Vagina (tissue), 2 donors: Measurements from ENCODE around the gene KLRC1.
"Not testable (repeated sequence)": the region's sequence is repeated elsewhere in the genome, so short reads cannot be mapped to it uniquely, and the experiment has no call there.

Experiments used
- POLR2AphosphoS5 ChIP-seq, 2 donors: sonication (generic); formaldehyde crosslinking; IDR thresholded peaks; one replicate each; pipeline ENCODE4 v1.9.0; 2017; ENCODE audit warnings: antibody characterized with exemption in 2 of 2, mild to moderate bottlenecking in 2 of 2, low read depth in 1 of 2; ENCODE audit not compliant: insufficient read depth in 1 of 2
- TF ChIP-seq, protein P1 (sequence below), 3 experiments: fragments of 450-650 bp in 2 of 3; fragments of 200-600 bp in 1 of 3; sonication (generic) in 1 of 3; IDR thresholded peaks; one replicate each; pipeline ENCODE4 v1.5.1; 2017 to 2019; ENCODE audit warnings: antibody characterized with exemption in 3 of 3, mild to moderate bottlenecking in 2 of 3, moderate library complexity in 2 of 3

GRCh38 chr12:10425938-10426337 lies 27.2 kb downstream of the KLRC1 start:
- TF ChIP-seq, protein P1, sequence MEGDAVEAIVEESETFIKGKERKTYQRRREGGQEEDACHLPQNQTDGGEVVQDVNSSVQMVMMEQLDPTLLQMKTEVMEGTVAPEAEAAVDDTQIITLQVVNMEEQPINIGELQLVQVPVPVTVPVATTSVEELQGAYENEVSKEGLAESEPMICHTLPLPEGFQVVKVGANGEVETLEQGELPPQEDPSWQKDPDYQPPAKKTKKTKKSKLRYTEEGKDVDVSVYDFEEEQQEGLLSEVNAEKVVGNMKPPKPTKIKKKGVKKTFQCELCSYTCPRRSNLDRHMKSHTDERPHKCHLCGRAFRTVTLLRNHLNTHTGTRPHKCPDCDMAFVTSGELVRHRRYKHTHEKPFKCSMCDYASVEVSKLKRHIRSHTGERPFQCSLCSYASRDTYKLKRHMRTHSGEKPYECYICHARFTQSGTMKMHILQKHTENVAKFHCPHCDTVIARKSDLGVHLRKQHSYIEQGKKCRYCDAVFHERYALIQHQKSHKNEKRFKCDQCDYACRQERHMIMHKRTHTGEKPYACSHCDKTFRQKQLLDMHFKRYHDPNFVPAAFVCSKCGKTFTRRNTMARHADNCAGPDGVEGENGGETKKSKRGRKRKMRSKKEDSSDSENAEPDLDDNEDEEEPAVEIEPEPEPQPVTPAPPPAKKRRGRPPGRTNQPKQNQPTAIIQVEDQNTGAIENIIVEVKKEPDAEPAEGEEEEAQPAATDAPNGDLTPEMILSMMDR (IDR thresholded peaks at IDR 0.05), result not testable (repeated sequence)
- TF ChIP-seq POLR2AphosphoS5 (IDR thresholded peaks at IDR 0.05; ENCODE audit: insufficient read depth in 1 of 2, low read depth in 1 of 2), result not testable (repeated sequence)
